ENCODE data around the gene IST1. TPM values are rescaled to one million over a fixed set of nuclear protein-coding genes. Genes with fewer than 3 reads are reported as not detected.
A peak's percentile ranks its signal among the peaks of the same experiment; 100 is the strongest.

IST1 gene
- 10 to 100 TPM; 60.3 to 82.8 TPM for total RNA-seq

GRCh38 chr16:71894921-71895678, at the start of gene IST1:
Gene IST1 (plus strand): TSS chr16:71895531. CDS start chr16:71915641, 20,110 bp downstream.
- peak; percentile 96 for ATAC-seq
- no peaks in the 10 kb centered on the region for H3K27me3 ChIP-seq
- TF ChIP-seq CTCF (IDR thresholded peaks at IDR 0.05): peak in 1 of 7 experiments; percentile 8
- TF ChIP-seq POLR2A (IDR thresholded peaks at IDR 0.05): peak; percentile 93 to 96 (median 96)
- peak; percentile 97 to 98 (median 98) for DNase-seq
- H3K4me1 ChIP-seq: peaks cover 45% of the 10 kb centered on the region
- peak within 1 kb of the TSS; percentile 80 to 99 (median 96) for H3K27ac ChIP-seq
- WGBS, 2 donors: 0% methylated on average over 15 to 67 of the region's 67 CpGs
- intact Hi-C loops (cut with DNase I): loop anchor here (10.0 kb wide), 1 partner anchor 80 kb away; no protein-coding TSS in a partner anchor
- H3K4me3 ChIP-seq: peak within 1 kb of the TSS; percentile 57 to 100
- H3K36me3 ChIP-seq (replicated peaks in 1 of 2; ENCODE audit: insufficient read depth in 1 of 2, low read depth in 2 of 2): no peaks in the 10 kb centered on the region
- H3K9me3 ChIP-seq: no peaks in the 10 kb centered on the region

GRCh38 chr16:71845639-71846430, 49.5 kb upstream of the IST1 start, which contains the start of gene ATXN1L:
Gene ATXN1L (plus strand): TSS chr16:71845976. CDS start chr16:71849741, 3,765 bp downstream.
- TF ChIP-seq POLR2A (IDR thresholded peaks at IDR 0.05): peak; percentile 82 to 92 (median 91)
- TF ChIP-seq CTCF (IDR thresholded peaks at IDR 0.05): peak in 2 of 7 experiments; percentile 11 to 28
- H3K4me1 ChIP-seq: peaks cover 19% of the 10 kb centered on the region
- intact Hi-C loops (cut with DNase I): no loop called here
- H3K9me3 ChIP-seq: no peaks in the 10 kb centered on the region
- H3K27me3 ChIP-seq: no peaks in the 10 kb centered on the region
- peaks cover 0 to 14% of the 10 kb centered on the region in 2 donors for H3K36me3 ChIP-seq (replicated peaks in 1 of 2; ENCODE audit: insufficient read depth in 1 of 2, low read depth in 2 of 2)
- ATAC-seq (peak; percentile 98), DNase-seq (peak; percentile 90 to 92 (median 91))
- peak within 1 kb of the TSS; percentile 70 to 91 (median 86) for H3K27ac ChIP-seq
- H3K4me3 ChIP-seq: peak within 1 kb of the TSS; percentile 70 to 98
- WGBS, 2 donors: 1 to 3% methylated on average over 7 to 56 of the region's 62 CpGs

GRCh38 chr16:71846431-71846830, 48.9 kb upstream of the IST1 start:
- peak; percentile 5 for ATAC-seq
- WGBS, 2 donors: 0 to 1% methylated on average over 13 to 20 of the region's 20 CpGs
- Histone ChIP-seq H3K4me1 (peaks cover 19% of the 10 kb centered on the region), H3K27me3 (no peaks in the 10 kb centered on the region), H3K36me3 (replicated peaks in 1 of 2; ENCODE audit: insufficient read depth in 1 of 2, low read depth in 2 of 2) (peaks cover 0 to 17% of the 10 kb centered on the region in 2 donors), H3K27ac (peak overlapping the region; percentile 70 to 91 (median 86)), H3K4me3 (peak overlapping the region; percentile 70 to 98), H3K9me3 (no peaks in the 10 kb centered on the region)
- intact Hi-C loops (cut with DNase I): no loop called here
- no peak for DNase-seq
- TF ChIP-seq POLR2A (IDR thresholded peaks at IDR 0.05) (no peak), CTCF (IDR thresholded peaks at IDR 0.05) (no peak)

- H3K27ac ChIP-seq: no peak overlapping the region
- 45 to 53% methylated on average over 3 of the region's 3 CpGs for WGBS, 2 donors
- H3K9me3 ChIP-seq: no peaks in the 10 kb centered on the region
- peaks cover 0 to 18% of the 10 kb centered on the region in 2 donors for H3K36me3 ChIP-seq (replicated peaks in 1 of 2; ENCODE audit: insufficient read depth in 1 of 2, low read depth in 2 of 2)
- H3K27me3 ChIP-seq: no peaks in the 10 kb centered on the region
- TF ChIP-seq POLR2A (IDR thresholded peaks at IDR 0.05) (no peak), CTCF (IDR thresholded peaks at IDR 0.05) (no peak)
- no peak for ATAC-seq
- no peak overlapping the region for H3K4me3 ChIP-seq
- DNase-seq: no peak
- peaks cover 19% of the 10 kb centered on the region for H3K4me1 ChIP-seq
- intact Hi-C loops (cut with DNase I): no loop called here
These were observed 48.2 kb upstream of the IST1 start for GRCh38 chr16:71847096-71847495.

Data from body of pancreas (tissue), 4 donors.